Panc1 (cell line): ENCODE results near the gene CAMKV.

ENCODE experiments used
- CTCF ChIP-seq: fragments of 450-650 bp; IDR thresholded peaks from 2 replicates; pipeline ENCODE4 v1.5.1; 2017; ENCODE audit warnings: mild to moderate bottlenecking
- POLR2AphosphoS5 ChIP-seq: IDR thresholded peaks from 2 replicates; pipeline ENCODE4 v1.6.1; 2012; ENCODE audit warnings: mild to moderate bottlenecking, low read depth, low read length, moderate library complexity
- REST ChIP-seq, 2 experiments: IDR thresholded peaks; 2 replicates each; pipeline ENCODE4 v1.6.1; 2011 to 2012; ENCODE audit warnings: low read depth in 2 of 2, control low read depth in 1 of 2, low read length in 1 of 2, mild to moderate bottlenecking in 1 of 2, moderate library complexity in 1 of 2; ENCODE audit not compliant: insufficient read depth in 1 of 2
- SIN3A ChIP-seq: IDR thresholded peaks from 2 replicates; pipeline ENCODE4 v1.6.1; 2012; ENCODE audit warnings: low read depth, mild to moderate bottlenecking, low read length, moderate library complexity, borderline replicate concordance; ENCODE audit not compliant: insufficient read depth
- TCF7L2 ChIP-seq: IDR thresholded peaks from 2 replicates; pipeline ENCODE4 v1.6.1; 2011; ENCODE audit warnings: mild to moderate bottlenecking, low read depth, low read length, inconsistent platforms

GRCh38 chr3:49912881-49913281 lies 43.2 kb upstream of the CAMKV start:
- TF ChIP-seq CTCF = no peak
- TF ChIP-seq TCF7L2 = no peak
- TF ChIP-seq REST (IDR thresholded peaks at IDR 0.05; ENCODE audit: insufficient read depth in 1 of 2, low read depth in 2 of 2, low read length in 1 of 2) = no peak
- no peak for TF ChIP-seq POLR2AphosphoS5
- TF ChIP-seq SIN3A = no peak
